ENCODE measurements around the gene MACROD2. TPM values are rescaled to one million over a fixed set of nuclear protein-coding genes. Genes with fewer than 3 reads are reported as not detected.

MACROD2 gene
- total RNA-seq, 4 donors from 2014 or later = 8.7 to 17.8 (median 10.8) TPM

- TF ChIP-seq CTCF (IDR thresholded peaks at IDR 0.05) (no peak), POLR2A (IDR thresholded peaks at IDR 0.05) (no peak)
Measured at GRCh38 chr20:14617123-14617522, 621.8 kb downstream of the MACROD2 start.

GRCh38 chr20:14619411-14619810, 624.1 kb downstream of the MACROD2 start:
- Histone ChIP-seq H3K9me3 (no peaks in the 10 kb centered on the region), H3K27me3 (no peaks in the 10 kb centered on the region), H3K27ac (no peak overlapping the region), H3K4me3 (replicated peaks in 1 of 3) (no peak overlapping the region), H3K36me3 (no peaks in the 10 kb centered on the region), H3K4me1 (no peaks in the 10 kb centered on the region)
- intact Hi-C loops (cut with DNase I) = no loop called here
- TF ChIP-seq CTCF (IDR thresholded peaks at IDR 0.05) (no peak), POLR2A (IDR thresholded peaks at IDR 0.05) (no peak)
- DNase-seq = no peak
- 95 to 97% methylated on average over 1 of the region's 1 CpG for WGBS, 2 donors

More at GRCh38 chr20:14617123-14617522, 621.8 kb downstream of the MACROD2 start:
- intact Hi-C loops (cut with DNase I) = no loop called here
- H3K4me3 ChIP-seq (replicated peaks in 1 of 3) = no peak overlapping the region
- no peak for DNase-seq
- no peaks in the 10 kb centered on the region for H3K9me3 ChIP-seq
- H3K27me3 ChIP-seq = no peaks in the 10 kb centered on the region
- 88% methylated on average over 2 of the region's 2 CpGs for WGBS, 2 donors
- no peaks in the 10 kb centered on the region for H3K36me3 ChIP-seq
- no peaks in the 10 kb centered on the region for H3K4me1 ChIP-seq
- no peak overlapping the region for H3K27ac ChIP-seq

GRCh38 chr20:14622796-14623195, 627.5 kb downstream of the MACROD2 start:
- WGBS, 2 donors = 54% methylated on average over 2 of the region's 2 CpGs
- Histone ChIP-seq H3K4me1 (no peaks in the 10 kb centered on the region), H3K27me3 (no peaks in the 10 kb centered on the region), H3K9me3 (no peaks in the 10 kb centered on the region), H3K4me3 (replicated peaks in 1 of 3) (no peak overlapping the region), H3K36me3 (no peaks in the 10 kb centered on the region), H3K27ac (no peak overlapping the region)
- intact Hi-C loops (cut with DNase I) = no loop called here
- DNase-seq = no peak
- TF ChIP-seq POLR2A (IDR thresholded peaks at IDR 0.05) = no peak
- no peak for TF ChIP-seq CTCF (IDR thresholded peaks at IDR 0.05)

GRCh38 chr20:14631011-14631410, 635.7 kb downstream of the MACROD2 start:
- no peaks in the 10 kb centered on the region for H3K36me3 ChIP-seq
- no peaks in the 10 kb centered on the region for H3K4me1 ChIP-seq
- WGBS, 2 donors = 90 to 94% methylated on average over 4 of the region's 4 CpGs
- TF ChIP-seq POLR2A (IDR thresholded peaks at IDR 0.05) = no peak
- TF ChIP-seq CTCF (IDR thresholded peaks at IDR 0.05) = no peak
- no peaks in the 10 kb centered on the region for H3K27me3 ChIP-seq
- intact Hi-C loops (cut with DNase I) = no loop called here
- no peak overlapping the region for H3K27ac ChIP-seq
- no peaks in the 10 kb centered on the region for H3K9me3 ChIP-seq
- no peak overlapping the region for H3K4me3 ChIP-seq (replicated peaks in 1 of 3)
- no peak for DNase-seq

GRCh38 chr20:14632906-14633305, 637.6 kb downstream of the MACROD2 start:
- whole genome bisulfite sequencing, 2 donors = 89% methylated on average over 6 of the region's 6 CpGs
- Histone ChIP-seq H3K9me3 (no peaks in the 10 kb centered on the region), H3K4me3 (replicated peaks in 1 of 3) (no peak overlapping the region), H3K4me1 (no peaks in the 10 kb centered on the region), H3K27me3 (no peaks in the 10 kb centered on the region), H3K36me3 (no peaks in the 10 kb centered on the region), H3K27ac (no peak overlapping the region)
- DNase-seq = no peak
- intact Hi-C loops (cut with DNase I) = no loop called here
- TF ChIP-seq POLR2A (IDR thresholded peaks at IDR 0.05) (no peak), CTCF (IDR thresholded peaks at IDR 0.05) (no peak)
